ENCODE data around the gene ARHGAP26. TPM values are rescaled to one million over a fixed set of nuclear protein-coding genes. Genes with fewer than 3 reads are reported as not detected.
"Not testable (repeated sequence)": the region's sequence is repeated elsewhere in the genome, so short reads cannot be mapped to it uniquely, and the experiment has no call there.

Gene ARHGAP26
- total RNA-seq, 4 donors from 2014 or later, result 61.0 to 76.7 (median 61.2) TPM

DNA sequence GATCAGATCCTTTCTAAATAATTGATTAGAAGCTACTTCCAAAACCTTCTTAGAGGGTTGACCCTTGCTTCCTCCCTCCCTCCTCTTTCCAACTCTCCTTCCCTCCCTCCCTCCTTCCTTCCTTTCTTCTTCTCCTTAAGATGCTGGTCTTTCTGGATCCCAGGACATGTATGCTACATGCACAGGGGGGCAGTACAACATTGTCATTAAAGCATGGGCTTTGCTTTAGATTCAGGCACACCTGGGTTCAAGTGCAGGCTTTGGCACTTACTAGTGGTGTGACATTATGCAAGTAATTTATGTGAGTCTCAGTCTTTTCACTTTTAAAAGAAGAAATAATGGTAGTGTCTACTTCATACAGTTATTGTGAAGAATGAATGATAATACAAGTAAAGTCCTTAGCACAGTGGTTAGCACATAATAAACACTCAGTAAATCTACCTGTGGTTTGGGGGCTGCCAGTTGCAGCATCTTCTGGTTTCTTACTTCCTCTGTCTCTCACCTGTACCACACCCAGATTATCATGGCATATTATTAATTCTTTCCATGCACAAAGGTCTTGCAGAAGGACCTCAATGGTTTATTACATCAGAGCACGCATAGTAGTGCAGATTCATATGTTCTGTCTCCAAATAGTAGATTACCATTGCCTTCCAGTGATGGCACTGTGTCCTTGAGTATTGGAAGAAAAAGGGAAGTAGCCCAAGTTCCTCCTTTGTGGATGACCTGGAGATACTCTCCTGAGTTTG lies 154.1 kb downstream of the ARHGAP26 start:
- Histone ChIP-seq H3K27me3 (no peaks in the 10 kb centered on the region), H3K9me3 (no peaks in the 10 kb centered on the region), H3K36me3 (peaks cover 0 to 5% (median 0%) of the 10 kb centered on the region in 4 donors), H3K27ac (no peak overlapping the region), H3K4me1 (peaks cover 0 to 18% (median 2%) of the 10 kb centered on the region in 4 donors), H3K4me3 (no peak overlapping the region)
- DNase-seq, result no peak
- in situ Hi-C loops (cut with MboI; ENCODE audit: low pct_ligation_motif_present in 1 of 4, low pct_unique_long_range_greater_than_20kb in 1 of 4, low sequenced_read_pairs in 3 of 4) (loop anchor here in 1 of 4 donors (10.0 kb wide), 1 partner anchor 900 kb away; no protein-coding TSS in a partner anchor), intact Hi-C loops (cut with DNase I; ENCODE audit: low total_unique reads) (loop anchor here (5.0 to 10.0 kb wide), 2 partner anchors 37 to 900 kb away; no protein-coding TSS in a partner anchor)
- no peak for TF ChIP-seq POLR2A (IDR thresholded peaks at IDR 0.05)
- no peak for TF ChIP-seq EP300 (IDR thresholded peaks at IDR 0.05; ENCODE audit: low read depth)
- no peak for TF ChIP-seq POLR2AphosphoS5 (IDR thresholded peaks at IDR 0.05)
- TF ChIP-seq, protein P1, sequence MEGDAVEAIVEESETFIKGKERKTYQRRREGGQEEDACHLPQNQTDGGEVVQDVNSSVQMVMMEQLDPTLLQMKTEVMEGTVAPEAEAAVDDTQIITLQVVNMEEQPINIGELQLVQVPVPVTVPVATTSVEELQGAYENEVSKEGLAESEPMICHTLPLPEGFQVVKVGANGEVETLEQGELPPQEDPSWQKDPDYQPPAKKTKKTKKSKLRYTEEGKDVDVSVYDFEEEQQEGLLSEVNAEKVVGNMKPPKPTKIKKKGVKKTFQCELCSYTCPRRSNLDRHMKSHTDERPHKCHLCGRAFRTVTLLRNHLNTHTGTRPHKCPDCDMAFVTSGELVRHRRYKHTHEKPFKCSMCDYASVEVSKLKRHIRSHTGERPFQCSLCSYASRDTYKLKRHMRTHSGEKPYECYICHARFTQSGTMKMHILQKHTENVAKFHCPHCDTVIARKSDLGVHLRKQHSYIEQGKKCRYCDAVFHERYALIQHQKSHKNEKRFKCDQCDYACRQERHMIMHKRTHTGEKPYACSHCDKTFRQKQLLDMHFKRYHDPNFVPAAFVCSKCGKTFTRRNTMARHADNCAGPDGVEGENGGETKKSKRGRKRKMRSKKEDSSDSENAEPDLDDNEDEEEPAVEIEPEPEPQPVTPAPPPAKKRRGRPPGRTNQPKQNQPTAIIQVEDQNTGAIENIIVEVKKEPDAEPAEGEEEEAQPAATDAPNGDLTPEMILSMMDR (IDR thresholded peaks at IDR 0.05), result no peak
- 94% methylated on average over 1 of the region's 1 CpG; no CpG with 5 or more reads in 1 of the 2 donors for WGBS, 2 donors (ENCODE audit: low coverage in 1 of 2)

DNA sequence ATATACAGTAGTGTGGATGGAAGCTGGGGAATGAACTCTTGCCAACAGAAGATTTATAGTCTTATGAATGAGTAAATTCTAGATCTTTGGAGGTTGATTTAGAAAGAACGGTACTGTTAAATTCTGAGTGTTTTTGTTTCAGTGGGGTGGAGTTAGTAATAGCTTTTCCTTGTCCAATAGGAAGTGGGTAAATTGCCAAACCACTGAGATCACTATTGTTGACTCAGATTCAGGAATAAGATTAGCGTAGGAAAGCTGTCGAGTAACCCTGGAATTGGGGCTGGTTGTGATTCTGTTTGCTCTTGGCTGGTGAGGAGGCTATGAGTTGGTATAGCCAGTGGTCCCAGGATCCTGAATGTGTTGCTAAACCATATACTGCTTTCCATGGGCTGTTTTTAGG lies 155.6 kb downstream of the ARHGAP26 start:
- TF ChIP-seq, protein P1 (IDR thresholded peaks at IDR 0.05), result no peak
- TF ChIP-seq EP300 (IDR thresholded peaks at IDR 0.05; ENCODE audit: low read depth), result no peak
- TF ChIP-seq POLR2A (IDR thresholded peaks at IDR 0.05), result no peak
- TF ChIP-seq POLR2AphosphoS5 (IDR thresholded peaks at IDR 0.05), result no peak
- 14 to 36% methylated on average over 1 to 3 of the region's 3 CpGs for WGBS, 2 donors (ENCODE audit: low coverage in 1 of 2)
- intact Hi-C loops (cut with DNase I; ENCODE audit: low total_unique reads), result loop anchor here (10.0 kb wide), 1 partner anchor 899 kb away; no protein-coding TSS in a partner anchor
- no peak for DNase-seq
- peak overlapping the region in 3 of 4 donors; percentile 8 to 44 (median 15) for H3K27ac ChIP-seq
- no peak overlapping the region for H3K4me3 ChIP-seq
- H3K36me3 ChIP-seq, result no peaks in the 10 kb centered on the region
- no peaks in the 10 kb centered on the region for H3K9me3 ChIP-seq
- H3K4me1 ChIP-seq, result peaks cover 0 to 18% (median 2%) of the 10 kb centered on the region in 4 donors
- no peaks in the 10 kb centered on the region for H3K27me3 ChIP-seq
- in situ Hi-C loops (cut with MboI; ENCODE audit: low pct_ligation_motif_present in 1 of 4, low pct_unique_long_range_greater_than_20kb in 1 of 4, low sequenced_read_pairs in 3 of 4), result loop anchor here in 1 of 4 donors (10.0 kb wide), 1 partner anchor 899 kb away; no protein-coding TSS in a partner anchor

DNA sequence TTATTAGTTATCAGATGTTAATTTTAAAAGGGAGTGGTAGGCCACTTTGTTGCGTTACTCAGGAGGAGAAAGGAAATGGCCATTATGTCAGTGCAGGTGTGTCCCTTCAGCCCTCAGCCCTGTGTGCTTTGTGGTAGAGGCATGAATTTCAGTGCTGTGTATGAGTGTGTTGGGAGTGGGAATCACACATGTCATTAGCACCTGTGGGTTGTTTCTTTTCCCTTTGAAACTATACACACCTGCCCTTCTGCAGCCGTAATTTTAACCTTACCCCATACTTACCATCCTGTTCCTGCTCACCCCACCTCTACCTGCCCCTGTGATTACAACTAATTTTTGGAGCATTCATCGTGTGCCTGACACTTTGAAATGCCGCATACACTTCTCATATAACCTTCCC lies 156.4 kb downstream of the ARHGAP26 start:
- H3K27me3 ChIP-seq, result no peaks in the 10 kb centered on the region
- peaks cover 0 to 18% (median 2%) of the 10 kb centered on the region in 4 donors for H3K4me1 ChIP-seq
- DNase-seq, result no peak
- TF ChIP-seq POLR2A (IDR thresholded peaks at IDR 0.05) (no peak), POLR2AphosphoS5 (IDR thresholded peaks at IDR 0.05) (no peak), EP300 (IDR thresholded peaks at IDR 0.05; ENCODE audit: low read depth) (no peak)
- TF ChIP-seq, protein P1 (IDR thresholded peaks at IDR 0.05), result no peak
- no peaks in the 10 kb centered on the region for H3K36me3 ChIP-seq
- no peak overlapping the region for H3K4me3 ChIP-seq
- in situ Hi-C loops (cut with MboI; ENCODE audit: low pct_ligation_motif_present in 1 of 4, low pct_unique_long_range_greater_than_20kb in 1 of 4, low sequenced_read_pairs in 3 of 4), result loop anchor here in 1 of 4 donors (10.0 kb wide), 1 partner anchor 898 kb away; no protein-coding TSS in a partner anchor
- 74 to 90% methylated on average over 3 to 4 of the region's 4 CpGs for whole genome bisulfite sequencing, 2 donors (ENCODE audit: low coverage in 1 of 2)
- H3K9me3 ChIP-seq, result no peaks in the 10 kb centered on the region
- no peak overlapping the region for H3K27ac ChIP-seq
- intact Hi-C loops (cut with DNase I; ENCODE audit: low total_unique reads), result loop anchor here (10.0 kb wide), 1 partner anchor 898 kb away; no protein-coding TSS in a partner anchor

DNA sequence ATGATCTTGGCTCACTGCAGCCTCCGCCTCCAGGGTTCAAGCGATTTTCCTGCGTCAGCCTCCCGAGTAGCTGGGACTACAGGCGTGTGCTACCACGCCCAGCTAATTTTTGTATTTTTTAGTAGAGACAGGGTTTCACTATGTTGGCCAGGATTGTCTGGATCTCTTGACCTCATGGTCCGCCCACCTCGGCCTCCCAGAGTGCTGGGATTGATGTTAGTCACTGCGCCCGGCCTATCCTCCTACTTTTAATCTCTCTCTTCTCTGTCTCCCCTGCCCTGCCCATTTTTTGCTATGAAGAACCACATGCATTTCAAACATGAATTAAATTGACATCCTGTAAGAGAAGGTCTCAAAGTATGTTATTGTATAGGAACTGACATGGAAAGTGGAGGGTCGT lies 158.8 kb downstream of the ARHGAP26 start:
- H3K27ac ChIP-seq, H3K27me3 ChIP-seq, H3K4me3 ChIP-seq, H3K9me3 ChIP-seq, H3K36me3 ChIP-seq, DNase-seq: not testable (repeated sequence)
- intact Hi-C loops (cut with DNase I; ENCODE audit: low total_unique reads), result loop anchor here (10.0 kb wide), 1 partner anchor 896 kb away; no protein-coding TSS in a partner anchor
- WGBS, 2 donors (ENCODE audit: low coverage in 1 of 2), result 97 to 100% methylated on average over 9 to 11 of the region's 11 CpGs
- H3K4me1 ChIP-seq, result peaks cover 0 to 12% (median 0%) of the 10 kb centered on the region in 4 donors
- in situ Hi-C loops (cut with MboI; ENCODE audit: low pct_ligation_motif_present in 1 of 4, low pct_unique_long_range_greater_than_20kb in 1 of 4, low sequenced_read_pairs in 3 of 4), result loop anchor here in 1 of 4 donors (10.0 kb wide), 1 partner anchor 896 kb away; no protein-coding TSS in a partner anchor
